H7 (cell line): ENCODE measurements around the gene OSGEP. TPM values are rescaled to one million over a fixed set of nuclear protein-coding genes. Genes with fewer than 3 reads are reported as not detected.

Source experiments
- DNase-seq: peaks from one replicate; pipeline ENCODE4 v3.0.0; 2012
- H3K27me3 ChIP-seq: 2 replicates; pipeline ENCODE4 v1.6.0; 2011; ENCODE audit warnings: mild to moderate bottlenecking, low read length; ENCODE audit not compliant: control insufficient read depth, insufficient read depth
- H3K36me3 ChIP-seq: replicated peaks from 2 replicates; pipeline ENCODE4 v1.5.1; 2011; ENCODE audit warnings: low read length; ENCODE audit not compliant: control insufficient read depth, insufficient read depth
- H3K4me3 ChIP-seq: 2 replicates; pipeline ENCODE4 v1.5.1; 2011; ENCODE audit warnings: low read depth, mild to moderate bottlenecking, control low read depth, low read length, moderate library complexity; ENCODE audit not compliant: insufficient read depth
- total RNA-seq: library from RNA; depleted of rRNA; stranded (reverse); fragments of >200 nt; shearing (Covaris generic); gene quantifications from 2 replicates; pipeline ENCODE4 v1.2.3, GENCODE V29; 2014; rRNA removed

The OSGEP gene
- total RNA-seq, 1 experiment from 2014 or later = 58.4 TPM

DNA sequence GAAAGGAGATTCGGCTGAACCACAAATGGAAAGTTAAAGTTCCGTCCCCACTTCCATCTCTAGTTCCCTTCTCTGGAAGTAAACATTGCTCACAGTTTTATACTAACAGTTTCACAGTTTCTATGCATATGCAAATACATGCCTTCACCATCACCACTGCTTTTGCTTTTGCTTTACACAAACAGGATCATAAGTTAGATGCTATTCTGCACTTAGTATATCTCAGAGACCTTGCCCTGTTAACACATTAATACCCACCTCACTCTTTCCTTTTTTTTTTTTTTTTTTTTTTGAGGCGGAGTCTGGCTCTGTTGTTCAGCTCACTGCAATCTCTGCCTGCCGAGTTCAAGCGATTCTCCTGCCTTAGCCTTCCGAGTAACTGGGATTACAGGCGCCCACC lies 42.2 kb downstream of the OSGEP start:
- Histone ChIP-seq H3K27me3 (no peaks in the 10 kb centered on the region), H3K4me3 (peak overlapping the region; percentile 87), H3K36me3 (peaks cover 5% of the 10 kb centered on the region)
- no peak for DNase-seq

GRCh38 chr14:20409226-20409625 lies 45.4 kb downstream of the OSGEP start:
- H3K27me3 ChIP-seq = no peaks in the 10 kb centered on the region
- peaks cover 5% of the 10 kb centered on the region for H3K36me3 ChIP-seq
- H3K4me3 ChIP-seq = no peak overlapping the region
- DNase-seq = no peak

DNA sequence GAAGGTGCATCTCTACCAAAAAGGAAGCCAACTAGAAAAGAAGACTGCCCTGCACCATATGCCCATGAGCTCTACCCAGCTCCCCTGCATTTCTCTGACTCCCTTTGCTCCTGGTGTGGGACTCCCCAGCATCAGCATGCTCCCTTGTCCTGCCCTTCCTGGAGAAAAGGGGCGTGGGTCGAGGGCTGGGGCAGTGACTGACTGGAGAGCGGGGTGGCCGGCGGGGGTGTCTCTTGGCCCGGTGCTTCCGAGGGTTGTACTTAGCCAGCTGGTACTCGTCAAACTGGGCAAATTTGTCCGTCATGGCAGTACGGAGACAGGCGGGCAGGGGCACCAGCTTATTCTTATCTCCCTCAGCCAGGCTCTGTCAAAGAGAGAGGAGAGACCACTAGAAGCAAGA lies 51.1 kb downstream of the OSGEP start:
- no peak for DNase-seq
- H3K36me3 ChIP-seq = peaks cover 5% of the 10 kb centered on the region
- H3K4me3 ChIP-seq = no peak overlapping the region
- no peaks in the 10 kb centered on the region for H3K27me3 ChIP-seq

GRCh38 chr14:20400965-20401593 lies 53.5 kb downstream of the OSGEP start:
- Histone ChIP-seq H3K27me3 (no peaks in the 10 kb centered on the region), H3K36me3 (no peaks in the 10 kb centered on the region; the same call in none of the 2 replicates), H3K4me3 (no peak overlapping the region)
- DNase-seq = no peak

DNA sequence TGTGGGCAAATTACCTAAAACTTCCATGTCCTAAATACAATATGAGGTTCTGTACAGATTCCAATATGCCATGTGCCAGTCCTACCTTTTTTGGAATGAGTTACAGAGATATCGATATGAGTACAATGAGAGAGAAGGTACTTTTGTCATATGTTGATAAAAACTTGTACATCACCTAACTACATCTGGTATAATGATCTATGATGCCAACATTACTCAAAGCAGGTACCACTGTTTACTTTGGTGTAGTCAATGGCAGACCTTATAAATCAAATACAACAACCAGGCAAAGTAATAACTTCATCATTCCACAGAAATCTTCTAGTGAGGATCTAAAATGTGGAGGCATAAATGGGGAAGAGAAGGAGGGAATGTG lies 54.0 kb downstream of the OSGEP start:
- Histone ChIP-seq H3K36me3 (no peaks in the 10 kb centered on the region; the same call in none of the 2 replicates), H3K4me3 (no peak overlapping the region), H3K27me3 (no peaks in the 10 kb centered on the region)
- no peak for DNase-seq

GRCh38 chr14:20397511-20397910 lies 57.1 kb downstream of the OSGEP start:
- peaks cover 2% of the 10 kb centered on the region for H3K36me3 ChIP-seq

More at GRCh38 chr14:20397511-20397910, 57.1 kb downstream of the OSGEP start:
- Histone ChIP-seq H3K27me3 (no peaks in the 10 kb centered on the region), H3K4me3 (no peak overlapping the region)
- DNase-seq = no peak

Other genes with a start within 250 kb of the OSGEP start
- not detected in 2 replicates for gene OR11H6, start 231.1 kb downstream of the OSGEP start, total RNA-seq
- not detected in 2 replicates for gene OR11H7, start 225.8 kb downstream of the OSGEP start, total RNA-seq
- gene OR11H4, start 215.5 kb downstream of the OSGEP start, total RNA-seq = not detected in 2 replicates
- 13.4 and 15.3 TPM in 2 replicates for gene TTC5, start 148.9 kb downstream of the OSGEP start, total RNA-seq
- gene CCNB1IP1, start 121.5 kb downstream of the OSGEP start, total RNA-seq = 174 and 295 TPM in 2 replicates
- gene PARP2, start 111.2 kb downstream of the OSGEP start, total RNA-seq = 26.5 and 31.6 TPM in 2 replicates
- gene TEP1, start 41.3 kb downstream of the OSGEP start, total RNA-seq = 10.5 and 12.6 TPM in 2 replicates
- gene KLHL33, start 18.6 kb downstream of the OSGEP start, total RNA-seq = 0.28 TPM in 1 of 2 replicates, not detected in the other
- gene APEX1, start 414 bp upstream of the OSGEP start, total RNA-seq = 87.1 and 106 TPM in 2 replicates
- 33.6 and 36.1 TPM in 2 replicates for gene PIP4P1, start 6.6 kb upstream of the OSGEP start, total RNA-seq
- gene PNP, start 14.6 kb upstream of the OSGEP start, total RNA-seq = 244 and 255 TPM in 2 replicates
- gene RNASE10, start 50.7 kb upstream of the OSGEP start, total RNA-seq = not detected in 2 replicates
- not detected in 2 replicates for gene RNASE9, start 106.2 kb upstream of the OSGEP start, total RNA-seq
- not detected in 2 replicates for gene RNASE11, start 133.2 kb upstream of the OSGEP start, total RNA-seq
- gene RNASE12, start 136.6 kb upstream of the OSGEP start, total RNA-seq = not detected in 2 replicates
- gene OR6S1, start 186.9 kb upstream of the OSGEP start, total RNA-seq = not detected in 2 replicates
- 15.8 and 20.5 TPM in 2 replicates for gene RNASE4, start 229.7 kb upstream of the OSGEP start, total RNA-seq
- gene ANG, start 234.0 kb upstream of the OSGEP start, total RNA-seq = 19.4 and 23.5 TPM in 2 replicates